ENCODE results near the gene THAP12.

DNA sequence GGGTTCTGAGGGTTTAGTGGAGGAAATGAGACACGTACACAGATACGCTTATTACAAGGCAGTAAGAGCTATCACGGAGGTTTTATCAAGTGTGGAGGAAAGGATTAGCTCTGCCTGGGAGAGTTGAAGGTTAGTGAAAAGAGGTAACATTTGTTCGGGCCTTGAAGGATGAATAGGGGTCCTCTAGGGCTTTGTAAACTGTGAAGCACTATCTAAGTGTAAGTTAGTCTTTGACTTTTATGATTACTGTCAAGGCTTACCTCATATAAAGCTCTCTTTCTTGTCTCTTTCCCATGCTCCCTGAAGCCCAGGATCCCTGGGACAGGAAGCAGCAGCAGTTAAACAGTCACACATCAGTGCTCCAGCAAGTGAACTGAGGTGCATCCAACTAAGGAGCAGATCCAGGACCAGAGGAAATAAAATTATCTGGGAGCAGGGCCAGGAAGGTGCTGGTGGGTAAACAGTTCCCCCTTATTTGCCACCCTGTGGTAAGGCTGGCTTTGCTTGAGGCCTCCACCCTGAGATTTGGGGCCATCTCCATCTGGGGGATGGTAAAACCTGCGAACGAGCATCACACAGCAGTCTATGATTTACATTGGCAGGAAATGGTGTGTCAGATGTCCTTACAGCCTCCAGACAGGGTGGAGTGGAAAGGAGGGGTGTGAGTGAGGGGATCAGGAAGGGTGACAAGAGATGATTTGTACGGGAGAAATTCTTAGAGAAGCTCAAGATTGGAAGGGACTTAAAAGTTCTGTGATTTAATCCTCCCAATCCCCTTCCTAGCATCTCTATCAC lies 27.4 kb upstream of the THAP12 start:
- TF ChIP-seq POLR2A (IDR thresholded peaks at IDR 0.05; ENCODE audit: low read length) (no peak), GATA1 (IDR thresholded peaks at IDR 0.05; ENCODE audit: low read depth, low read length) (no peak)

Measured in erythroblast (primary cell).